Suppressor macrophage (primary cell): ENCODE results near the gene CDH24.

Experiments
- DNase-seq, 4 experiments: peaks; one replicate each; pipeline ENCODE4 v3.0.0-alpha.2; 2020 to 2022

The CDH24 gene

GRCh38 chr14:23043145-23043544, 14.2 kb downstream of the CDH24 start:
- no peak for DNase-seq

DNA sequence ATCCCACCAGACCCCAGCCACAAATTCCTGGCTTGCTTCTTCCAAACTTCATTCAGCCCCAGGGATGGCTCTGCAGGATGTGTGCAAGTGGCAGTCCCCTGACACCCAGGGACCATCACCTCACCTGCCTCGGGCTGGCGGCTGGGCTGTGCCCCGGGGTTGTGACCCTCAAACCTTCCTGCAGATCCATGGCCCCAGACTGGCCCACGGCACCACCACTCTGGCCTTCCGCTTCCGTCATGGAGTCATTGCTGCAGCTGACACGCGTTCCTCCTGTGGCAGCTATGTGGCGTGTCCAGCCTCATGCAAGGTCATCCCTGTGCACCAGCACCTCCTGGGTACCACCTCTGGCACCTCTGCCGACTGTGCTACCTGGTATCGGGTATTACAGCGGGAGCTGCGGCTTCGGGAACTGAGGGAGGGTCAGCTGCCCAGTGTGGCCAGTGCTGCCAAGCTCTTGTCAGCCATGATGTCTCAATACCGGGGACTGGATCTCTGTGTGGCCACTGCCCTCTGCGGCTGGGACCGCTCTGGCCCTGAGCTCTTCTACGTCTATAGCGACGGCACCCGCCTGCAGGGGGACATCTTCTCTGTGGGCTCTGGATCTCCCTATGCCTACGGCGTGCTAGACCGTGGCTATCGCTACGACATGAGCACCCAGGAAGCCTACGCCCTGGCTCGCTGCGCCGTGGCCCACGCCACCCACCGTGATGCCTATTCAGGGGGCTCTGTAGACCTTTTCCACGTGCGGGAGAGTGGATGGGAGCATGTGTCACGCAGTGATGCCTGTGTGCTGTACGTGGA, 15.0 kb downstream of the CDH24 start, which contains the start of gene PSMB11:
PSMB11 (plus strand) TSS at position 51 of the 804 bp plus-strand sequence; CDS start at position 65, 14 bp downstream.
- no peak for DNase-seq

- DNase-seq, result no peak
Observed at GRCh38 chr14:23041729-23042128, 15.6 kb downstream of the CDH24 start.

DNA sequence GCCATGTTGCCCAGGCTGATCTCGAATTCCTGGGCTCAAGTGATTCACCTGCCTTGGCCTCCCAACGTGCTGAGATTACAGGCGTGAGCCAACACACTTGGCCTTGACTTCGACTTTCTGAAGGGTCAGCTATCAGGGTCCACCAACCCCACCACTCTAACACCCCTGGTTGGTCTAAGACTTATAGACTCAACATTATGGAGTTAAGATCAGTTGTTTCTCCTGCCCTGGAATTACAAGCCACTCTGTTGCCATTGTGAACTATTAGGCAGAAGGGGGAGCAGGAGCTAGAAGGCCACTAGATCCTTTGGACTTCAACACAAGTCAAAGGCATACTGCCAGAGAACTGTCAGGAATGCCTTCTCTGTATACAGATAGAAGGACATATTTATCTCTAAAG, 17.2 kb downstream of the CDH24 start:
- no peak for DNase-seq

DNA sequence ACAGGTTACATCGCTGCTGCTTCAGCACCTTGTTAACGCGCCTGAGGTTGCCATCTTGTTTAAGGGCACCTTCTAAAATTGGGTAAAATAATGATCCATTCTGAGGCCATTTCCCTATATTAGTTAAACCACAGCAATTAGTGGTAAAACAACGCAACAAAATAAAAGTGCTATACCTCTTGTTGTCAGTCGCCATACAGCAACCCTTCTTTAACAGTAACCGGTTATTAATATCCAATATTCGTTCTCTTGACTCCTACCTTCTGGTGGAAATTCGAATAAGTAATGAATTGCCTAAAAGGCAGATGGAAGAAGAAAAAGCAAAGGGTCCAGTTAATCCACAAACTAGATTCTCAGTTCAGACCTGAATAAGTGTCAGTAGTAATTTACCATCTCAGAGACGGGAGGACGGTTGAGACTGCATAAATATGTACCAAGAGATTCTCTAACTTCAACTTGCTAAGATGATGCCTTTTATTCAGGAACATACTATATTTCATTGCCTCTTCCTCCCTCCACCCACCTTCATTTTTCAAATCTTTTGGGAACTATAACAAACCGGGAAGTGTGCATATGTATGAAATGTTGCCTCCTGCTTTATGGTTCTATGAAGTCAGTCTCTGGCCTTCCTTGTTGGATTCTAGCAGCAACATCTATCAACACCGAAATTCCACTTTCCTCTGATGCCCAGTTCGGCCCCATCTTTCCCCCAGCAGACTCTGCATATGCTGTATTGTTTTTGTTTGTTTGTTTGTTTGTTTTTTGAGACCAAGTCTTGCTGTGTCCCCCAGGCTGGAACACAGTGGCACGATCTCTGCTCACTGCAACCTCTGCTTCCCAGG, 21.8 kb downstream of the CDH24 start:
- peak in 1 of 4 experiments; percentile 12 for DNase-seq

- DNase-seq, result peak; percentile 93 to 97 (median 95)
Observed at GRCh38 chr14:23034498-23035302, 22.6 kb downstream of the CDH24 start, which contains the start of gene PSMB5. TSS of gene PSMB5 (minus strand) at chr14:23034900. CDS start at chr14:23034881, 19 bp downstream.

DNA sequence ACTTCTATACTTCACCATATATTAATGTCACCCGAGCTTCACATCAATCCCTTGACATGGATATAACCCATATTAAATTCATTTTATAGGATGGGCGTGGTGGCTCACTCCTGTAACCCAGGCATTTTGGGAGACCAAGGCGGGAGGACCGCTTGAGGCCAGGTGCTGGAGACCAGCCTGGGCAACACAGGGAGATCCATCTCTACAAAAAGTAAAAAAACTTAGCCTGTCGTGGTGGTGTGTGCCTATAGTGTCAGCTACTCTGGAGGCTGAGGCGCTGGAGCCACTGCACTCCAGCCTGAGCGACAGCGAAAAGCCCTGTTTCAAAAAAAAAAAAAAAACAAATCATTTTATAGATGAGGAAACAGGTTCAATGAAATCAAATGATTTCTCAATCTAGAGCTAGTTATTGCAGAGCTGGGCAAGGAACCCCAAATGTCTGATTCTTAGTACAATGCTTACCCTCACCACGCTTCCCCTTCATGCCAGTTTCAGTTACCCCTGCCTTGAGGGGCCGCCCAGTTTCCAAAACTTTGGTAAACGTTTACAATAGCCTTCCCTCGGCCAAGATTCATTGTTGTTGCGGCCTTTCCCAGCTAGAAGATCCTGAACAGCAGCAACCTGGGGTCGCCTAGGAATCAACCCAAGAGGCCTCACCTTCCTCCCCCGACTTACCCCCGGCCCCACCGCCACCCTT, 23.4 kb downstream of the CDH24 start:
- peak in 2 of 4 experiments; percentile 16 to 28 for DNase-seq

DNA sequence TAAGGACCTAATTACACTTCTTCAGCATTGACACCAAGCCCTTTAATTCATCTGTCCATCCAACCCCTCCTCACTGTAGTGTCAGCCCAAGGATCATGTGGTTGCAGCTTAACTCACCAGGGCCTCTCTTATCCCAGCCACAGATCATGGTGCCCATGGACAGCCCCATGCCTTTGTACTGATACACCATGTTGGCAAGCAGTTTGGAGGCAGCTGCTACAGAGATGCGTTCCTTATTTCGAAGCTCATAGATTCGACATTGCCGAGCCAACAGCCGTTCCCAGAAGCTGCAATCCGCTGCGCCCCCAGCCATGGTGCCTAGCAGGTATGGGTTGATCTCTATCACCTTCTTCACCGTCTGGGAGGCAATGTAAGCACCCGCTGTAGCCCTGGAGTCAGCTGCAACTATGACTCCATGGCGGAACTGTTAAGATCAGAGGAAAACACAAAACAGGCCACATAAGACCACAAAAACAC, 24.0 kb downstream of the CDH24 start:
- DNase-seq, result no peak

- no peak for DNase-seq
Observed at GRCh38 chr14:23030936-23031335, 26.4 kb downstream of the CDH24 start.

- peak in 3 of 4 experiments; percentile 21 to 48 (median 26) for DNase-seq
Observed at GRCh38 chr14:23028799-23029198, 28.5 kb downstream of the CDH24 start.

DNA sequence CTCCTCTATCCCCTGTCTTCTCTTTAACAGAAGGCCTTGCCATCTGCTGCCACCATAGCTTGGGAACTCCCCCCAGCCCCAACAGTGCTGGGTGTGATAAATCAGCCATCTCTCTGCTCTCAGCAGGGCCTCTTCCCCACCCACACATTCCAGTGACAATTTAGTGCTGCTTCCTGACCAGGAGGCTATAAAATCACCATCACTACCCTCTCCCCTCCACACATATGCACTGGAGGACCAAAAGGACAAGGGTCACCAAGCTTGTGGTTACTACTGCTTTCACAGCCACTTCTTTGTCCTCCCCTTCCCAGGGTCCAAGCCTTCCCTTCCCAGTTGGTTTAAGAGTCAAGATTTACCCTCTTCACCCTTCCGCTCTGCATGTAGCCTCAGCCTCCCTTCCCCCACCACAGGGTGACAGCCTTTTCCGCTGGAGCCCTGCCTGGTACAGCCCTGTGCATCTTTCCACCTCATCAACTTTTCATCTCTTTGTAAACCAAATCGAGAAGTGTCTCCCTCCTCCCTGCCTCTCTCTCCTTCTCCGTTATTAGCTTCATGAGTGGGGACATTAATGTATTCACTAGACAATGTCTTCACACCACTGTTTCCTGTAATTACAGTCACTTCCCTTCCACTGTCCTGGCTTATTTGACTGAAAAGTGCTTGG, 32.0 kb downstream of the CDH24 start:
- no peak for DNase-seq

- DNase-seq, result no peak
Observed at GRCh38 chr14:23024612-23025075, 32.7 kb downstream of the CDH24 start.

DNA sequence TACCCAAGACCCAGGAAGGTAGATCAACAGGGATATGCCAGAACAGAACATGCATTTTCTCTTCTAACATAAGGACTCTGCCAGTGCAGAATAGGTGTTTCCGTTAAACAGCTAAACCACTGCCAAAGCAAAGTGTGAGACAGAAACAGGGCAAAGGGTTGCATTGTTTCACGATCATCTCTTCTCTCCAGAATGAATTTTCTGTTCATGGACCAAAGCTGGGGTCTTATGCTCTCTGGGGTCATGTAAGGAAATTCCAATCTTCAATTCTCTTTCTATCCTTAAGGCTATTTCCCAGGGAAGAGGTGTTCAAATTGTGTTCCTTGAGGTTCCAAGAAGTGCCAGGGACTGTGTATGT, 33.5 kb downstream of the CDH24 start:
- DNase-seq, result no peak

DNA sequence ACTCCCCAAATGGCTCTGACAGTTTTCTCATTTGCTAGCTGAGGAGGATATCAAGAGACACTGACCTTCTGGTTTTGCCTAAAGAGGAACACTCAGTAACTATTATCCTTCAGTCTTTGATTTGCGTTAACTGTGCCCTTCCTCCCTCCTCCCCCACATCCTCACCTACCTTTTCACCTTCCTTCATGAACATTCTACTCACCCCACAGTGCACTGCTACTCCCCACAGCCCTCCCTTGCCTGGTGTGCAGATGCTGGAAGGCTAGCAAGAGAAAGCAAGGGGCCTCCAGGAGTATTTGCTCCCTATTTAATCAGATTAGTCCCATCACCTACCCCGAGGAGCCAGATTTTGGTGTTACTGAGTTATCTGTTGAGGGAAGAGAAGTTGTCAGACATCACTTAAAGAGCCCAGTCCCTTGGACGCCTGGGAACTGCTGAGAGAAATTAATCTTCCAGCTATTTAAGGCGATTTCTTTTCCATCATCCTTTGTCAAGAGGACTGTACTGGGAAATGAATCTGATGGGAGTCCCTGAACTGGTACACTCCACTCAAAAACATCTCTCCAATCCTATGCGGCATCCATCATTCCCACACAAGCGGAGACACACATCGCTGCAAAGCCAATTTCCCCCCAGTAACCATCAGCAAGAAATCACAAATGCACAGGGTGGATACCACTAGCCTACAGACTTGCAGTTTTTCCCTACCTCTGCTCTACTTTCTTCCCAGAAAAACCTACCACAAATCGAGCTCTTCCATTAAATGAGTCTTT, 34.1 kb downstream of the CDH24 start:
- DNase-seq, result no peak

DNA sequence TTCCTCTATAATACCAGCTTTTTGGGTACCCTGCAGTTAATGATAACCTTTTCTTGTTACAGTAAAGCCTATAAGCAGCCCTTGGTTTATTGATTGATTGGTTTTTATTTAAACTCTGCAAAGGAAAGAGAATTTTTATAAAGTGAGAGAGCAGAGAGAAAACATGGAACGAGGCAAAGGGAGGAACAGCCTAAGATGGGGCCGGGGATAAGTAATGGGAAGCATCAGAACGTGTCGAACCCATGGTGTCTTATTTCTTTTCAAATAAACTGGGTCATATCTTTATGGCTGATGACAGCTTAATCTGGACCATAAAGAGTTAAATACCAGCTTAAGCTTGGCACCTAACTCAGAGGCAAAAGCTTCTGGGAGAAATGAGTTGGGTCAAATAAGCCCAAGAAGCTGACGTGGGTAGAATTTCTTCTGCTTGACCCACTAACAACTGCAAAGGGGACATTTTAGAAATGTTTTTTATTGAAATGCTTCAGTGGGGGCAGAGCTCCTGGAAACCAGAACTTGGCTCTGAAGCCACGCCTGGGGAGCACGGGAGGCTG, 35.4 kb downstream of the CDH24 start:
- no peak for DNase-seq

GRCh38 chr14:23021434-23021833, 35.9 kb downstream of the CDH24 start:
- DNase-seq, result no peak

DNA sequence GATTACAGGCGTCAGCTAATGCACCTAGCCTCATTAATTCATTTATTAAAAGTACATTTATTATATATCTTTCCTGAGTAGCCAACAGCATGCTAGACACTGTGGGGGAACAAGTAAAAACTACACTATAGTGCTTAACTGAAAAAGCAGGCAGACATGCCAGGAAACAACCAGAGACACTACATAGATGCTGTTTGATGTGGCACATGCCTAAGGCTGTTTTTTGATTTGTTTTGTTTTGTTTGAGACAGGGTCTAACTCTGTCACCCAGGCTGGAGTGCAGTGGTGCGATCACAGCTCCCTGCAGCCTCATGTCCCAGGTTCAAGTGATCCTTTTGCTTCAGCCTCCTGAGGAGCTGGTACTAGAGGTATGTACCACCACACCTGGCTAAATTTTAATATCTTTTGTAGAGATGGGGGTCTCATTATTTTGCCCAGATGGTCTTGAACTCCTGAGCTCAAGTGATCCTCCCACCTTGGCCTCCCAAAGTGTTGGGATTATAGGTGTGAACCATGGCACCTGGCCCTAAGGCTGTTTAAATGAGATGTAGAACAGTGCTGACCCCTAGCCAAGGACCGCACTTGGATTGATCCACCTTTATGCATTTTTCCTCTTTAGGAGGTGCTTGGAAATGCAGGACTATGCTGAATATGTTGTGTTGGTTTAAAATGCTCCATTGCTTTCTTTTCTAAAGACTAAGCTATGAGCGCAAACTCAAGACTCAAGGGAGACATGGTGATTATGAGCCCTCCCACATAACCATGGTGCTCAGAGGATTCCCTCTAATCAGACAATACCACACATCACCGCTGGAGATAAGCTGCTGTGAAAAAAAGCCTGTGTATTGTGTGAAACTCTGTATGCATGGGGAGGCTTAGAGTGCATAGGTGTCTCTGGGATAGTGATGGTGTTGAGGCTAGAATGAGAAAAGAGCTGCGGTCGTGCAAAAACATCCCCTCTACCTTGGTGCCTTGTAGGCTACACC, 36.9 kb downstream of the CDH24 start:
- no peak for DNase-seq

- no peak for DNase-seq
Observed at GRCh38 chr14:23018107-23018506, 39.2 kb downstream of the CDH24 start.

DNA sequence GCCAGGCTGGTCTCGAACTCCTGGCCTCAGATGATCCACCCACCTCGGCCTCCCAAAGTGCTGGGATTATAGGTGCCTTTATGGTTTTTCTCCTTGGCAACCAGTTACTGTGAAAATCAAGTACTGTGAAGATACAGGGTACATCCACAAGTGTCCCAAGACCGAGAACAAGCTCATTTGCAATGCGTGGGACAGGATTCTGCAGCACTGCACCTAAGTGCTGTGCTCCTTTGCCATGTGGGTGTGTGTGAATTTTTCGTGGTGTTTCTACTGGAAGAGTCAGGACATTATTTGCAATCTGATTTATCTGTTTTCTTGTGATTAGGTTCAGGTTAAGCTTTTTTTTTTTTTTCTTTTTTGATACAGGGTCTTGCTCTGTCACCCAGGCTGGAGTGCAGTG, 40.2 kb downstream of the CDH24 start:
- DNase-seq, result no peak
